Neural cell (in vitro differentiated cells): ENCODE measurements around the gene MEAF6.

ENCODE experiments used
- CTCF ChIP-seq: fragments of 450-650 bp; IDR thresholded peaks from 2 replicates; pipeline ENCODE4 v1.5.1; 2014; ENCODE audit warnings: antibody characterized with exemption, mild to moderate bottlenecking, moderate library complexity; ENCODE audit not compliant: poor library complexity, severe bottlenecking
- EP300 ChIP-seq: fragments of 450-650 bp; conservative IDR thresholded peaks from 2 replicates; pipeline ENCODE4 v1.6.1; 2014; ENCODE audit warnings: antibody characterized with exemption, mild to moderate bottlenecking, moderate library complexity; ENCODE audit not compliant: poor library complexity, severe bottlenecking
- EZH2 ChIP-seq: fragments of 200-600, 300-800 bp; shearing (Covaris generic), sonication (generic); IDR thresholded peaks from 2 replicates; pipeline ENCODE4 v1.6.1; 2014; ENCODE audit warnings: antibody characterized with exemption, low read length, borderline replicate concordance, mild to moderate bottlenecking; ENCODE audit not compliant: insufficient read depth, poor library complexity, severe bottlenecking
- MXI1 ChIP-seq: fragments of 450-650 bp; conservative IDR thresholded peaks from 2 replicates; pipeline ENCODE4 v1.6.1; 2014; ENCODE audit warnings: antibody characterized with exemption, mild to moderate bottlenecking; ENCODE audit not compliant: poor library complexity, severe bottlenecking
- POLR2AphosphoS5 ChIP-seq: IDR thresholded peaks from 2 replicates; pipeline ENCODE4 v1.6.1; 2012
- SMC3 ChIP-seq: fragments of 450-650 bp; conservative IDR thresholded peaks from 2 replicates; pipeline ENCODE4 v1.6.1; 2014; ENCODE audit warnings: antibody characterized with exemption, mild to moderate bottlenecking, moderate library complexity; ENCODE audit not compliant: poor library complexity
- TAF1 ChIP-seq: IDR thresholded peaks from 2 replicates; pipeline ENCODE4 v1.6.1; 2012; ENCODE audit warnings: low read depth

GRCh38 chr1:37477198-37477931, 37.2 kb downstream of the MEAF6 start:
- TF ChIP-seq CTCF, result no peak
- TF ChIP-seq POLR2AphosphoS5, result no peak
- no peak for TF ChIP-seq EZH2
- TF ChIP-seq EP300, result no peak
- no peak for TF ChIP-seq TAF1
- no peak for TF ChIP-seq MXI1
- TF ChIP-seq SMC3, result no peak
